ENCODE results near the gene SLC25A28. TPM values are rescaled to one million over a fixed set of nuclear protein-coding genes. Genes with fewer than 3 reads are reported as not detected.
"Not testable (repeated sequence)": the region's sequence is repeated elsewhere in the genome, so short reads cannot be mapped to it uniquely, and the experiment has no call there.

The SLC25A28 gene
- total RNA-seq, 1 experiment from 2014 or later, result 20.6 TPM

DNA sequence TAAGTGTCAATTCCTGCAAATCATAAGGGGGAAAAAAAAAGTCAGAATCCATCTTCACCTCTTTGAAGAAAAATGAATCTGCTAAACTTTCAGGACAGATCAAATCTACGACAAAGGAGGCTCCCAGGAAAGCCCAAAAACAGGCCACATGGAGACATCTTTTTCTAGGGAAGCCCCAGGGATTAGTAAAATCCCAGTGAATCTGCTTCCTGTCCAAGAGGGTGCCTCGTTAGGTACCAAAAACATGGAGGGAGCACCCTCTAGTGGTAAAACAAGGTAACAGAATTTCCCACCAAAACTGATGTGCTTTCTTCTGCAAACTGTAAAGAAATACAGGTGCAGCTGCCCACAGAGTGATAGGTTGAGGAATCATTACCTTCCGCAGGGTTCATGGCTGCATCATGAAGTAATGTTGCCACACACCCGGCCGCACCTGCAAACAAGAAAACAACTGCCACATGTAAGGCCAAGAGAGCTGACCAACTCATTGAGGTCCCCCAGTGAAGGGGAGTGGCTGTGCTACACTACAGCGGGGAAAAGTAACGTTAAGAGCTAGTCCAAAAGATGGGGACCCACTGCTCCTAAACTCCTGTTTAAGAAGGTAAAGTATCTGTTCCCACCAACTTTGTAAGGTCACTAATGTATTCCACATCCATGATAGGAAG is 7.9 kb downstream of the SLC25A28 start:
- no peak overlapping the region for H3K27ac ChIP-seq
- H3K9me3 ChIP-seq (replicated peaks), result no peaks in the 10 kb centered on the region
- peaks cover 20% of the 10 kb centered on the region for H3K36me3 ChIP-seq
- H3K4me3 ChIP-seq, result no peak overlapping the region
- DNase-seq, result peak; percentile 44 to 83
- H3K4me1 ChIP-seq, result no peaks in the 10 kb centered on the region
- H3K27me3 ChIP-seq, result no peaks in the 10 kb centered on the region

GRCh38 chr10:99611326-99611725 is 8.9 kb downstream of the SLC25A28 start:
- Histone ChIP-seq H3K9me3 (replicated peaks) (no peaks in the 10 kb centered on the region), H3K27ac (no peak overlapping the region), H3K4me3 (no peak overlapping the region), H3K4me1 (no peaks in the 10 kb centered on the region), H3K27me3 (no peaks in the 10 kb centered on the region), H3K36me3 (peaks cover 20% of the 10 kb centered on the region)
- DNase-seq, result no peak

DNA sequence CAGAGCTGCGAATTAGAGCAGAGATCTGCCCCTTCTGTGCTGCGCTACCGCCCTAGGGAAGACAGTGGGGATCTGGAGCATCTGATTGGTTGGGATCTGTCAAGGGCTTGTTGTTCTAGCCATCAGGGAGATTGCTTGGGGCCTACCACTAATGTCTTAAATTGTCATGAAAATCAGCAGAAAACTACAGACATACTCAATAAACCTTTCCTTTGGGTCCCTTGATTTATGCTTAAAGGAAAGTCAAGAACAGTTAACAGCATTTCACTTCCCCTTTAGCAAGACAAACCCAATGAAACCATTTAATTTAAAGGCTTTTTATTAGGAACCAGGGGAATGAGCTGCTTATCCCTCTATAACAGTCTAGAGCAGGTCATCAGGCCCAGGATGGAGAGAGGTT is 10.0 kb downstream of the SLC25A28 start:
- Histone ChIP-seq H3K27me3 (no peaks in the 10 kb centered on the region), H3K36me3 (peaks cover 20% of the 10 kb centered on the region), H3K4me1 (no peaks in the 10 kb centered on the region), H3K4me3 (no peak overlapping the region), H3K27ac (no peak overlapping the region), H3K9me3 (replicated peaks) (no peaks in the 10 kb centered on the region)
- no peak for DNase-seq

DNA sequence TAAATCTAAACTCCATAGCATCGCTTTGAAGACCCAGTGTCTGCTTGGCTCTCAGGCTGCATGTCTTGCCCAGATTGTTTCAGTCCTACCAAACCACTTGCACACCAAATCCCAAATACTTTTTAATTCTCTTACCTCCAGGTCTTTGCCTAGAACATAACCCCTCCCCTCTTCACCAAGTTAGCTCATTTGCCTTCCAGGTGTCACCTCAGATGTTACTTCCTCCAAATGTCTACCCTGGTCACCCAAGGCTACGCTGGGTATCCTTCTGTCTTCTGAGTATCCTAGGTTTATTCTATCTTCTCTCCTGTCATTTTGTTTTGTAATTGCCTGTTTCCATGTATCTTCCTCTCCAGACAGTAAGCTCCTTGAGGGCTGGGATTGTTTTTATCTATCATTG is 11.1 kb downstream of the SLC25A28 start:
- H3K36me3 ChIP-seq, result peaks cover 20% of the 10 kb centered on the region
- no peak for DNase-seq
- no peak overlapping the region for H3K27ac ChIP-seq
- H3K4me1 ChIP-seq, result no peaks in the 10 kb centered on the region
- no peaks in the 10 kb centered on the region for H3K9me3 ChIP-seq (replicated peaks)
- H3K27me3 ChIP-seq, result no peaks in the 10 kb centered on the region
- no peak overlapping the region for H3K4me3 ChIP-seq

GRCh38 chr10:99605351-99605750 is 14.9 kb downstream of the SLC25A28 start:
- no peaks in the 10 kb centered on the region for H3K27me3 ChIP-seq

GRCh38 chr10:99604862-99605261 is 15.4 kb downstream of the SLC25A28 start:
- H3K9me3 ChIP-seq (replicated peaks), result no peaks in the 10 kb centered on the region
- peaks cover 3% of the 10 kb centered on the region; the same call in 1 of the 2 replicates for H3K36me3 ChIP-seq
- H3K4me1 ChIP-seq, result no peaks in the 10 kb centered on the region
- no peaks in the 10 kb centered on the region for H3K27me3 ChIP-seq
- no peak for DNase-seq
- no peak overlapping the region for H3K4me3 ChIP-seq
- no peak overlapping the region for H3K27ac ChIP-seq

More at GRCh38 chr10:99605351-99605750, 14.9 kb downstream of the SLC25A28 start:
- Histone ChIP-seq H3K27ac (no peak overlapping the region), H3K4me3 (no peak overlapping the region), H3K9me3 (replicated peaks) (no peaks in the 10 kb centered on the region), H3K4me1 (no peaks in the 10 kb centered on the region), H3K36me3 (peaks cover 7% of the 10 kb centered on the region; the same call in 1 of the 2 replicates)
- no peak for DNase-seq

DNA sequence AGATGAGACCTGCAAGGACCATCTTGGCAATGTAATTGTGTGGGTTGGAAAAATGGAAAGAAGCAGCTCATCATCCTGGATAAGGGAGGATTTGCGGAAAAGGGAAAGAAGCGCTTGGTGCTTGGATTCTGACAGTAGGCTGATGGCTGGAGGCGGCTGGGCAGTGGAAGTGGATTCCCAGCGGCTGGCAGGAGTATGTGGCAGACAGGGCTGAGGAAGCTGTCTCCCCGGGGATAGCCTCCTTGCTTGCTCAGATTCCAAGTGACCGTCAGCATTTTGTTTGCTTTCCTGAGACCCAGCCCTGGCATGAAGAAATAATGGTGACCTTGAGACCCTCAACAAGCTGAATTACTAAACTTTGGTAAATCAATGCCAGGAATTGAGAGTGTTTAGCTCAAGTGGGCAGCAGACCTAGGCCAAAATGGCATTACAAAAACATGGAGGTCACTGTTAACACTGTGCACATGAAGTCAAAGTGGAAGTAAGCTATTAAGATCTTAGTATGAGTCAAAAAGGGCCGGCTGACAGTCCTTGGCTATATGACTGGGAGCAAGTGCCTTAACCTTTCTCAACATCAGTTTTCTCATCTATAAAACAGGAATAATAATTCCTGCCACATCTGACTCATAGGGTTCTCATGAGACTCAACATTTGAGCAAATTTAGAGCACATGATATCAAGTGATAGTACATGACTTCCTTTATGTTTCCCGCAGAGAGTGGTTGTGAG is 21.3 kb downstream of the SLC25A28 start:
- no peaks in the 10 kb centered on the region for H3K27me3 ChIP-seq
- H3K4me1 ChIP-seq, result peaks cover 11% of the 10 kb centered on the region
- no peaks in the 10 kb centered on the region for H3K9me3 ChIP-seq (replicated peaks)
- no peak overlapping the region for H3K27ac ChIP-seq
- DNase-seq, result no peak
- H3K4me3 ChIP-seq, result no peak overlapping the region
- H3K36me3 ChIP-seq, result no peaks in the 10 kb centered on the region

DNA sequence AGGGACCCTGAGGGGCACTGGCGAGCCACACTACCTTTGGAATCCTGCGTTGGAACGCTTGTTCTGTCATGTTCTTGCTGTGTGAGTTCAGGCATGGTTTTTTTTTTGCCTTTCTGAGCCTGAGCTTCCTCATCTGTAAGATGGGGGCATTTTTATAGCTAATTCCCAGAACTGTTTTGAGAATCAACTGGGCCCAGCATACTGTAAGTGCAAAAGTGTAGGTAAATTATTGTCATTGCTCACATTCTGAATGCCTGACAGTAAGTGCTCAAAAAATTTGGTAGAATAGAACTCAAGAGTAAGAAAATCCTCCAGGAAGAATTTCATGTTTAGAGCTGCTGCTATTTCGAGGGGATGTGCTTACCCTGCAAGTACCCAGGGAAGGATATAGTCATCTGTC is 22.2 kb downstream of the SLC25A28 start:
- Histone ChIP-seq H3K27ac (no peak overlapping the region), H3K36me3 (no peaks in the 10 kb centered on the region), H3K4me3 (no peak overlapping the region), H3K27me3 (no peaks in the 10 kb centered on the region), H3K4me1 (peaks cover 11% of the 10 kb centered on the region), H3K9me3 (replicated peaks) (no peaks in the 10 kb centered on the region)
- DNase-seq, result no peak

DNA sequence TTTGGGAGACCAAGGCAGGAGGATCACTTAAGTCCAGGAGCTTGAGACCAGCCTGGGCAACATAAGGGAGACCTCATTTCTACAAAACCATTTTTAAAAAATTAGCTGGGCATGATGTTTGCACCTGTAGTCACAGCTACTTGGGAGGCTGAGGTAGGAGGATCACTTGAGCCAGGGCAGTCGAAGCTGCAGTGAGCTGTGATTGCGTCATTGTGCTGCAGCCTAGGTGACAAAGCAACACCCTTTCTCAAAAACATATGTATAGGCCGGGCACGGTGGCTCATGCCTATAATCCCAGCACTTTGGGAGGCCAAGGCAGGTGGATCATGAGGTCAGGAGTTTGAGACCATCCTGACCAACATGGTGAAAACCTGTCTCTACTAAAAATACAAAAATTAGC is 23.5 kb downstream of the SLC25A28 start:
- H3K9me3 ChIP-seq (replicated peaks); H3K4me3 ChIP-seq; DNase-seq; H3K27ac ChIP-seq; H3K27me3 ChIP-seq; H3K36me3 ChIP-seq: not testable (repeated sequence)
- peaks cover 11% of the 10 kb centered on the region for H3K4me1 ChIP-seq

DNA sequence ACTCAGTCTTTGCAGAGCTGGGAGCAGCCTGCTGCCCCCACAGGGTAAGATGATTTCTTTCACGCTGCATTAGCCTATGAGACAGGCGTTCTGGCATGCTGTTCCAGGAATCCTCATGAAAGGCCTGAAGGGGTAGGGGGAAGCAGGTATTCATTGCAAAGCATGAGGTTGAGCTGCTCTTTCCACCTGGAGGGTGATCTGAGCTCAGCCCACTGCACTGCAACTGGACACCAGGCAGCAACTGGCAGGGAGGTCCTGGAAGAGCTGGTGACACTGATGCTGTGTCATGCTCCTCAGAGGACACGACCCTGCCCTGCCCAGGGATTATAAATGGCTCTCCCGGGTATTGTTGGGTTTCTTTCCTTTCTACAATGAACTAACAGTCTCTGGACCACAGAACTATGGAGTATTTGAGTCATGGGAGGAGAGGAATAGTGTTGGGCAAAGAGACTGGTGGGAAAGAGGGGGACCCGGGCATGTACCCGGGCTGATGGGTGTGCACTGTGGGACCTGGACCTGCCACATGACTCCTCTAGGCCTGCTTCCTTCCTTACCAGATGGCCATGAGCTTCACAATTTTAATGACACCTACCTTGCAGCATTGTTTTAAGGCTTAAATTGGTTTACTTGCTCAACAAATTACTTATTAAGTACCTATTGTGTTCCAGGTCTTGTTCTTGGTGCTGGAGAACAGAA is 24.3 kb downstream of the SLC25A28 start:
- peak; percentile 19 to 36 for DNase-seq
- Histone ChIP-seq H3K9me3 (replicated peaks) (no peaks in the 10 kb centered on the region), H3K4me3 (no peak overlapping the region), H3K27me3 (no peaks in the 10 kb centered on the region), H3K27ac (no peak overlapping the region), H3K4me1 (peaks cover 11% of the 10 kb centered on the region), H3K36me3 (no peaks in the 10 kb centered on the region)

DNA sequence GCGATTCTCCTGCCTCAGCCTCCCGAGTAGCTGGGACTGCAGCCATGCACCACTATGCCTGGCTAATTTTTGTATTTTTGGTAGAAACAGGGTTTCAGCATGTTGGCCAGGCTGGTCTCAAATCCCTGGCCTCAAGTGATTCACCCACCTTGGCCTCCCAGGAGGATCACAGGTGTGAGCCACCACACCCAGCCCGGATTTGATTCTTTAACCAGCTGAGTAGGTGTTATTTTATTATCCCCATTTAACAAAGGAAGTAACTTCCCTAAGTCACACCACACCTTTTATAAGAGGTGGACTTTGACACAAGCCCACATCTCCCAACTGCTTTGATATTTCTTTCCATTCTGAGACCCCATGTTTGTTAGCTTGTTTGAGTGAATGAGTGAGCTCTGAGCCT is 25.0 kb downstream of the SLC25A28 start:
- H3K4me3 ChIP-seq, result no peak overlapping the region
- no peaks in the 10 kb centered on the region for H3K9me3 ChIP-seq (replicated peaks)
- no peak for DNase-seq
- no peaks in the 10 kb centered on the region for H3K36me3 ChIP-seq
- no peak overlapping the region for H3K27ac ChIP-seq
- 0 out of 2 replicates have a peak, but pooled peaks cover 3% of the 10 kb centered on the region for H3K27me3 ChIP-seq
- H3K4me1 ChIP-seq, result peaks cover 11% of the 10 kb centered on the region

- Histone ChIP-seq H3K27me3 (0 out of 2 replicates have a peak, but pooled peaks cover 3% of the 10 kb centered on the region), H3K4me3 (no peak overlapping the region), H3K27ac (no peak overlapping the region), H3K9me3 (replicated peaks) (no peaks in the 10 kb centered on the region), H3K4me1 (peaks cover 11% of the 10 kb centered on the region), H3K36me3 (no peaks in the 10 kb centered on the region)
- no peak for DNase-seq
Observed at GRCh38 chr10:99593312-99593711, 26.9 kb downstream of the SLC25A28 start.

- Histone ChIP-seq H3K36me3 (no peaks in the 10 kb centered on the region), H3K27ac (no peak overlapping the region), H3K4me3 (no peak overlapping the region), H3K4me1 (peaks cover 4% of the 10 kb centered on the region), H3K9me3 (replicated peaks) (no peaks in the 10 kb centered on the region), H3K27me3 (peaks cover 12% of the 10 kb centered on the region; the same call in 1 of the 2 replicates)
- DNase-seq, result no peak
Observed at GRCh38 chr10:99590799-99591198, 29.4 kb downstream of the SLC25A28 start.

GRCh38 chr10:99583687-99584086 is 36.6 kb downstream of the SLC25A28 start:
- no peak overlapping the region for H3K27ac ChIP-seq
- peaks cover 9% of the 10 kb centered on the region; the same call in 1 of the 2 replicates for H3K27me3 ChIP-seq
- no peaks in the 10 kb centered on the region for H3K4me1 ChIP-seq
- H3K9me3 ChIP-seq (replicated peaks), result no peaks in the 10 kb centered on the region
- DNase-seq, result no peak
- H3K36me3 ChIP-seq, result no peaks in the 10 kb centered on the region
- H3K4me3 ChIP-seq, result no peak overlapping the region

- H3K36me3 ChIP-seq, result no peaks in the 10 kb centered on the region
- no peak overlapping the region for H3K27ac ChIP-seq
- no peaks in the 10 kb centered on the region for H3K9me3 ChIP-seq (replicated peaks)
- peaks cover 9% of the 10 kb centered on the region; the same call in 1 of the 2 replicates for H3K27me3 ChIP-seq
- DNase-seq, result no peak
- no peak overlapping the region for H3K4me3 ChIP-seq
- no peaks in the 10 kb centered on the region for H3K4me1 ChIP-seq
Observed at GRCh38 chr10:99582255-99582770, 37.9 kb downstream of the SLC25A28 start.
